Head of caudate nucleus (tissue), 42 donors: ENCODE data around the gene NRAP.
"Not testable (repeated sequence)": the region's sequence is repeated elsewhere in the genome, so short reads cannot be mapped to it uniquely, and the experiment has no call there.

Experiments
- DNase-seq, 42 donors: peaks; one replicate each; pipeline versions ENCODE4 v3.0.0 to v3.0.0-alpha.2; 2020 to 2021; ENCODE audit warnings: mixed read lengths in 7 of 42
- intact Hi-C: fragments of 100-400 bp; cut with DNase I; formaldehyde crosslinking; loops from one replicate; pipeline ENCODE4 v1.15.0; 2022

NRAP gene

GRCh38 chr10:113689057-113689456 lies 25.2 kb upstream of the NRAP start:
- intact Hi-C loops, result no loop called here
- no peak for DNase-seq

- intact Hi-C loops, result no loop called here
- DNase-seq, result no peak
These were observed 23.2 kb upstream of the NRAP start for GRCh38 chr10:113687037-113687436.

GRCh38 chr10:113686028-113686427 lies 22.2 kb upstream of the NRAP start:
- intact Hi-C loops, result no loop called here
- no peak for DNase-seq

- DNase-seq, result no peak
- intact Hi-C loops, result no loop called here
These were observed 19.5 kb upstream of the NRAP start for GRCh38 chr10:113683300-113683699.

GRCh38 chr10:113681533-113682470 lies 18.0 kb upstream of the NRAP start:
- intact Hi-C loops, result no loop called here
- no peak for DNase-seq

- DNase-seq, result peak in 39 of 42 donors; percentile 7 to 68 (median 29)
- intact Hi-C loops, result no loop called here
These were observed 16.6 kb upstream of the NRAP start for GRCh38 chr10:113680190-113681111.

GRCh38 chr10:113679463-113680189 lies 15.8 kb upstream of the NRAP start, which contains the start of gene CASP7:
CASP7 (plus strand) TSS chr10:113679912; CDS start chr10:113697494, 17,582 bp downstream.
- peak; percentile 39 to 93 (median 77) for DNase-seq
- intact Hi-C loops, result no loop called here

GRCh38 chr10:113666682-113667252 lies 2.9 kb upstream of the NRAP start:
- intact Hi-C loops, result no loop called here
- DNase-seq, result no peak

- intact Hi-C loops, result no loop called here
- no peak for DNase-seq
These were observed 2.0 kb upstream of the NRAP start for GRCh38 chr10:113665806-113666354.

- DNase-seq, result no peak
- intact Hi-C loops, result no loop called here
These were observed 1.5 kb upstream of the NRAP start for GRCh38 chr10:113665352-113665751.

GRCh38 chr10:113663142-113663541 lies 699 bp downstream of the NRAP start:
- intact Hi-C loops, result no loop called here
- DNase-seq, result no peak

GRCh38 chr10:113661332-113661731 lies 2.5 kb downstream of the NRAP start:
- no peak for DNase-seq
- intact Hi-C loops, result no loop called here

GRCh38 chr10:113657544-113657943 lies 6.3 kb downstream of the NRAP start:
- no peak for DNase-seq
- intact Hi-C loops, result no loop called here

- DNase-seq, result no peak
- intact Hi-C loops, result no loop called here
These were observed 6.9 kb downstream of the NRAP start for GRCh38 chr10:113656896-113657295.

- intact Hi-C loops, result not testable (repeated sequence)
These were observed 11.4 kb downstream of the NRAP start for GRCh38 chr10:113652456-113652855.

GRCh38 chr10:113651898-113652297 lies 11.9 kb downstream of the NRAP start:
- intact Hi-C loops, result no loop called here
- DNase-seq, result no peak

More at GRCh38 chr10:113652456-113652855, 11.4 kb downstream of the NRAP start:
- not testable (repeated sequence) for DNase-seq

- intact Hi-C loops, result no loop called here
- DNase-seq, result no peak
These were observed 12.8 kb downstream of the NRAP start for GRCh38 chr10:113651021-113651420.

GRCh38 chr10:113650172-113650571 lies 13.7 kb downstream of the NRAP start:
- no peak for DNase-seq
- intact Hi-C loops, result no loop called here
